Adrenal gland (tissue), 5 donors: Measurements from ENCODE around the gene BMERB1.

Experiments used
- POLR2A ChIP-seq, 2 donors: fragments of 450-650 bp; IDR thresholded peaks; one replicate each; pipeline ENCODE4 v1.6.1; 2017; ENCODE audit warnings: antibody characterized with exemption in 2 of 2, mild to moderate bottlenecking in 2 of 2, moderate library complexity in 1 of 2
- TF ChIP-seq, protein P1 (sequence below), 6 experiments: fragments of 450-650 bp in 4 of 6; fragments of 200-600 bp in 2 of 6; sonication (generic) in 1 of 6; IDR thresholded peaks; 1 replicate in 5 of 6; 2 replicates in 1 of 6; pipeline versions ENCODE4 v1.5.1 to v1.8.0; 2016 to 2021; ENCODE audit warnings: antibody characterized with exemption in 6 of 6, mild to moderate bottlenecking in 2 of 6, moderate library complexity in 1 of 6
- donor health status: DM: no; HTN: no; CAD: no.

- TF ChIP-seq POLR2A (IDR thresholded peaks at IDR 0.05), result no peak
- TF ChIP-seq, protein P1, sequence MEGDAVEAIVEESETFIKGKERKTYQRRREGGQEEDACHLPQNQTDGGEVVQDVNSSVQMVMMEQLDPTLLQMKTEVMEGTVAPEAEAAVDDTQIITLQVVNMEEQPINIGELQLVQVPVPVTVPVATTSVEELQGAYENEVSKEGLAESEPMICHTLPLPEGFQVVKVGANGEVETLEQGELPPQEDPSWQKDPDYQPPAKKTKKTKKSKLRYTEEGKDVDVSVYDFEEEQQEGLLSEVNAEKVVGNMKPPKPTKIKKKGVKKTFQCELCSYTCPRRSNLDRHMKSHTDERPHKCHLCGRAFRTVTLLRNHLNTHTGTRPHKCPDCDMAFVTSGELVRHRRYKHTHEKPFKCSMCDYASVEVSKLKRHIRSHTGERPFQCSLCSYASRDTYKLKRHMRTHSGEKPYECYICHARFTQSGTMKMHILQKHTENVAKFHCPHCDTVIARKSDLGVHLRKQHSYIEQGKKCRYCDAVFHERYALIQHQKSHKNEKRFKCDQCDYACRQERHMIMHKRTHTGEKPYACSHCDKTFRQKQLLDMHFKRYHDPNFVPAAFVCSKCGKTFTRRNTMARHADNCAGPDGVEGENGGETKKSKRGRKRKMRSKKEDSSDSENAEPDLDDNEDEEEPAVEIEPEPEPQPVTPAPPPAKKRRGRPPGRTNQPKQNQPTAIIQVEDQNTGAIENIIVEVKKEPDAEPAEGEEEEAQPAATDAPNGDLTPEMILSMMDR (IDR thresholded peaks at IDR 0.05), result no peak
Observed at GRCh38 chr16:15422222-15422621, 12.2 kb upstream of the BMERB1 start.
